Astrocyte (in vitro differentiated cells and primary cell): ENCODE data around the gene PPM1H.

Experiments
- CTCF ChIP-seq: IDR thresholded peaks from 2 replicates; pipeline ENCODE4 v1.5.1; 2011; ENCODE audit warnings: low read depth, mild to moderate bottlenecking, inconsistent platforms, low read length, moderate library complexity; ENCODE audit not compliant: insufficient read depth
- EZH2 ChIP-seq: IDR thresholded peaks from 2 replicates; pipeline ENCODE4 v1.6.1; 2012; ENCODE audit warnings: mild to moderate bottlenecking, low read length, inconsistent platforms; ENCODE audit not compliant: insufficient read depth

GRCh38 chr12:62900686-62901272 lies 34.2 kb downstream of the PPM1H start:
- no peak for TF ChIP-seq CTCF
- TF ChIP-seq EZH2 = no peak
